Epidermal melanocyte (primary cell): ENCODE results near the gene SLC8A2.
A peak's percentile ranks its signal among the peaks of the same experiment; 100 is the strongest.

ENCODE experiments used
- DNase-seq: peaks from one replicate; pipeline ENCODE4 v3.0.0; 2011; ENCODE audit warnings: low spot score; ENCODE audit not compliant: insufficient read length

The SLC8A2 gene, protein sequence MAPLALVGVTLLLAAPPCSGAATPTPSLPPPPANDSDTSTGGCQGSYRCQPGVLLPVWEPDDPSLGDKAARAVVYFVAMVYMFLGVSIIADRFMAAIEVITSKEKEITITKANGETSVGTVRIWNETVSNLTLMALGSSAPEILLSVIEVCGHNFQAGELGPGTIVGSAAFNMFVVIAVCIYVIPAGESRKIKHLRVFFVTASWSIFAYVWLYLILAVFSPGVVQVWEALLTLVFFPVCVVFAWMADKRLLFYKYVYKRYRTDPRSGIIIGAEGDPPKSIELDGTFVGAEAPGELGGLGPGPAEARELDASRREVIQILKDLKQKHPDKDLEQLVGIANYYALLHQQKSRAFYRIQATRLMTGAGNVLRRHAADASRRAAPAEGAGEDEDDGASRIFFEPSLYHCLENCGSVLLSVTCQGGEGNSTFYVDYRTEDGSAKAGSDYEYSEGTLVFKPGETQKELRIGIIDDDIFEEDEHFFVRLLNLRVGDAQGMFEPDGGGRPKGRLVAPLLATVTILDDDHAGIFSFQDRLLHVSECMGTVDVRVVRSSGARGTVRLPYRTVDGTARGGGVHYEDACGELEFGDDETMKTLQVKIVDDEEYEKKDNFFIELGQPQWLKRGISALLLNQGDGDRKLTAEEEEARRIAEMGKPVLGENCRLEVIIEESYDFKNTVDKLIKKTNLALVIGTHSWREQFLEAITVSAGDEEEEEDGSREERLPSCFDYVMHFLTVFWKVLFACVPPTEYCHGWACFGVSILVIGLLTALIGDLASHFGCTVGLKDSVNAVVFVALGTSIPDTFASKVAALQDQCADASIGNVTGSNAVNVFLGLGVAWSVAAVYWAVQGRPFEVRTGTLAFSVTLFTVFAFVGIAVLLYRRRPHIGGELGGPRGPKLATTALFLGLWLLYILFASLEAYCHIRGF

DNA sequence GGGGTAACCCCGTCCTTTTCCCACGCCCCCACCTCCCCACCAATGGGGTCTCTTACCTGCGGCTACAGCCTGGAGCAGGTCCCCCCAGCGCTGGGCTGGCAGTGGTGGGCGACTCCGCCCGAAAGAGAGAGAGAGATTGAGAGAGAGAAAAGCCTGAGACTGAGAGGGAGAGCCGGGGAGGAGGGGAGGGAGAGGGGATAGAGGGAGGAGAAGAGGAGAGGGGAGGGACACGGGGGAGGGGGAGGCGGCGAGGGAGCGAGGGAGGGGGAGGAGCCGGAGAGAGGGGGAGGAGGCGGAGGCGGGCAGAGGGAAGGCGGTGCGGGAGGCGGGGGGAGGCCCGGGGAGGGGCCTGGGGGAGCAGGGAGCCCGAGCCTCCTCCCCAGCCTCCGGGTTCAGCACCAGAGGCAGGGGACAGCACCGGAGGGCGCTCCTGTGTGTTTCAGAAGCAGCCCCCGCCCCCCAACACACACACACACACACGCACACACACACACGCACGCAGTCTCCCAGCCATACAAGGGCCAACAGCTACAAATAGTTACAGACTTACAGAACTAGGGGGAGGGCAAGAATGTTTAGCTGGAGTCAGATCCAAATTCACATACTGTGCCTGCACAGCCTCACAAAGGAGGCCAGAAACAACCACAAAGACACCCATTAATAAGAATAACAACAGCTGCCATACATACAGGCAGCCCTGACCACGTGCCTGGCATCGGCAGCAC lies at the start of gene SLC8A2:
Gene SLC8A2, minus strand, starts transcription at position 161 of the 725 bp plus-strand sequence. CDS start 5,490 bp downstream, outside the sequence.
- peak; percentile 67 for DNase-seq

GRCh38 chr19:47520839-47521238 lies 49.1 kb upstream of the SLC8A2 start:
- no peak for DNase-seq

GRCh38 chr19:47520343-47520806 lies 48.7 kb upstream of the SLC8A2 start:
- no peak for DNase-seq

GRCh38 chr19:47518854-47519253 lies 47.2 kb upstream of the SLC8A2 start:
- no peak for DNase-seq

DNA sequence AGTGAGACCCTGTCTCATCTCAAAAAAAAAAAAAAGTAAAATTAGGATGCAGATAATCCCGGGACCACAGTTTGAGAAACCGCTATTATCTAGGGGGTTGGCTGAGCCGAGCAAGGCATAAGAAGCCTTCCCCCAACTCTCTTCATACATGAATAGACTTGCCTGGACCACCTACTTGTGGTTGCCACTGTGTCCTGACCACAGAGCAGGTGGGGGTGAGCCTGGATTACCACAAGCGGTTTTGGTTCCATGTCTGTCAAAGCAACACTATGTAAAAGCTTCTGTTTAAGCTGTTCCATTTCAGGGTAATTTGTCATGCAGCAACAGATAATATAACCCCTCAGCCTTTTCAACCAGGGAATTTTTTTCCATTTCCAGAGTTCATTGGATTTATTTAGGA lies 46.4 kb upstream of the SLC8A2 start:
- DNase-seq: no peak

GRCh38 chr19:47514869-47515588 lies 43.3 kb upstream of the SLC8A2 start, which contains the start of gene NAPA:
Gene NAPA (minus strand): TSS chr19:47515063. CDS start chr19:47514940, 123 bp downstream.
- DNase-seq: peak; percentile 98

DNA sequence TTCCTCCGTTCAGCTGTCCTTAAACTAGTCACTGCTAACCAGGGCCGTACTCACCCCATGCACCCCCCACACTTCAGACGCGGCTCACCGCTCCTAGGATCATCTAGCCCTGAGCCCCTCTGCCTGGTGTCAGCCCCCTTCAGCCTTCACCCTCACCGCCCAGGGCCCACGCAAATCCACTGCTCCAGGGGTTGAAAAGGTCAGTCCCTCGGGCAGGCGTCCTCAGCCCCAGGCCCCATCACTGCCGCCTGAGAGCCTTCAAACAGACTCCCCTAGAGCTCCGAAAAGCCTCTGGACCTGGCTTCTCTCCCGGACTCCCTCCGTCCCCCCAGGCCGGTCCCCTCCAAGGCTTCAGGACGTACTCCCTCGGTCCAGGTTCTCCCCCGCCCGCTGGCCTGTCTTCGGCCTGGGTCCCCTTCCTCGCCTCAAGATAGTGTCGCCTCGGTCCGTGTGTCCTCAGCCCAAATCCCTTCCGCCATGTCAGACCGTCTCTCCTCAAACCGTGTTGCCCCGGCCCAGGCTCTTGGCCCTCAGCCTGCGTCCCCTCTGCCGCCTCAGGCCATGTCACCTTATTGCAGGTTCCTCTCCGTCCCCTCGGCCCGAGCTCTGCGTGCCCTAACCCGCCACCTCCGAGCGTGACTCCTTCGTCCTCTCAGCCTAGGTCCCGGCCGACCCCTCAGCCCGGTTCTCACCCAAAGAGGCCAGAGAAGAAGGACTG lies 42.6 kb upstream of the SLC8A2 start:
- DNase-seq: no peak

DNA sequence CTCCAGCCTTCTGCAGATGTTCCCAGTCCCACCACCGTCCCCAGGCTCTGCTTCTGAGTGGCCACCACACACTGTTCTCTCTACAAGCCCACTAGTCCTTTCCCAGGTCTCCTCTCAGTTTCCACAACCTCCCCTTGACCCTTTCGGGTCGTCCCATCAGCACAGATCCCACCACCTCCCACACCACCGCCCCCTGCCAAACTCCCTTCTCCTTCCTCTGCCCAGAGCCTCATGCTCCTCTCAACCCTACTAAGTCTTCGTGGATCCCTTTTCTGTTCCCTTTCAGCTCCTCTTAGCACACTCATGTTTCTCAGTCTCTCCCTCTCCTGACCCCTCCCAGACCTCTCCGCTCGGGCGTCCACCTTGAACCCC lies 41.2 kb upstream of the SLC8A2 start:
- no peak for DNase-seq

GRCh38 chr19:47512183-47512947 lies 40.7 kb upstream of the SLC8A2 start:
- no peak for DNase-seq

DNA sequence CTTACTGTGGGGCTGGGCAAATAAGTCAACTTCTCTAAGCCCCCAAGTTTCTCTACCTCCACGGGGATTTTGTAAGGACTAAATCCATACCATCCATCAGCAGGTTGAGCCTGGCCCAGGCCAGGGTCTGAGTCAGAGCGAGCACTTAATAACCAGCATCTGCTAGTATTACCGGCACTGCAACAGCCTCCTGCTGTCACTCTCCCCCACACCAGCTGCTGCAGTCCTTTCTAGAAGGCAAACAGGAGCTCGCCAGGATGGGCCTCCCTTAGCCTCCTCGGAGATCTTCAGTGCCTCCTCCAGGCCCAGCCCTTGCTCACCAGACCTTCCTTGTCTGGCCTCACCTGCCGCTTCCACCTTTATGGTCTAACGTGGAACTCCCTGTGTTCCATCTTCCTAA lies 40.0 kb upstream of the SLC8A2 start:
- DNase-seq: no peak

DNA sequence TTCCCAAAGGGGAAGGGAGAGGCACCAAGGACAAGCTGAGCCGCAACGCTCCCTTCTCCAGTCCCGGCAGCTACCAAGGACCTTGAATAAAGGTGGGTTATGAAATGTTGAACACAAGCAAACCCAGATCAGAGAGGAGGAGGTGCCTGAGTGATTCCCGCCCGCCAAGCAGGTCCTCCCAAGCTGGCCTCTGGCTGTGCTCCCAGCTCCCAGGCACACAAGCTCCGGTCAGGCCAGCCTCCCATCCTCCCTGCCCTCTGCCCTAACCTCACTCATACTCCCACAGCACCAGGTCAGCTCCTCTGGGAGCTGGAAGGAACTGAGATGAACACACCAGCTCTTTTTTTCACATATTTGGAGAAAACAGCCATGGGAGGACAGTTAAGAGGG lies 39.4 kb upstream of the SLC8A2 start:
- no peak for DNase-seq

GRCh38 chr19:47510516-47511127 lies 38.9 kb upstream of the SLC8A2 start:
- no peak for DNase-seq

- DNase-seq: no peak
Measured at GRCh38 chr19:47509973-47510372, 38.3 kb upstream of the SLC8A2 start.

DNA sequence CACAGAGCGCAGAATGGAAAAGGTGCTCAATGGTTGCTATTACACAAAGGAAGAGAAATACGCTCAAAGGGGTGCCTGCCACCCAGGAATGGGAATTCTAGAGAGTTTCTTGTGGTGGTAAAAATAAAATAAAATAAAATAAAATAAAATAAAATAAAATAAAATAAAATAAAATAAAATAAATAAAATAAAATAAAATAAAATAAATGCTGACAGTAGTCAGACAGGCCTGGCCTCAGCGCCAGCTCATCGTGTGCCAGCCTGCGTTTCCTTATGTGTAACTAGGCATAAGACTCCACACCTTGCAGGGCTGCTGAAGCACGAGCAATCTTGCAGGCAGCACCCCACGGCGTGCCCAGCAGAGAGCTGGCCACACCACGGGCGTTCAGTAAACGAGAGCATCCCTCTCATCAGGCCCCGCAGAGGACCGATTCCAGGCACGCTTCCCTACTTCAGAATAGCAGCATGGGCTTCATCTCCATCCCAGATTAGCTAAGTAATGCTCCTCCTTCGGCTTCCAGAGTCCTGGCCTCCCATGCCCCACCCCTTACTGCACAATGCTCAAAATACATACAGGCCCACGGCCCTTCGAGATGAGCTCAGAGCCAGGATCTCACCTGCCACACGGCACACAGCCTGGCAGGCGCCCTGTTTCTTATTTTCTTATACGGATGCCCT lies 37.6 kb upstream of the SLC8A2 start:
- DNase-seq: no peak

DNA sequence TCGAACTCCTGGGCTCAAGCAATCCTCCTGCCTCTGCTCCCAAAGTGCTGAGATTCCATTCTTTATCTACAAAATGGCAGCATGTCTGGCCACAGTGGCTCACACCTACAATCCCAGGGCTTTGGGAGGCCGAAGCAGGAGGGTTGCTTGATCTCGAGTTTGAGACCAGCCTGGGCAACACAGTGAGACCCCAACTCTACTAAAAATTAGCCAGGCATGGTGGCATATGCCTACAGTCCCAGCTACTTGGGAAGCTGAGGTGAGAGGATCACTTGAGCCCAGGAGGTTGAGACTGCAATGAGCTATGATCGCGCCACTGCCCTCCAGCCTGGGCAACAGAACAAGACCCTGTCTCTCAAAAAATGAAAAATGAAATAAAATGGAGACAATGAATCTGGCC lies 37.0 kb upstream of the SLC8A2 start:
- no peak for DNase-seq

- DNase-seq: no peak
Measured at GRCh38 chr19:47507924-47508553, 36.3 kb upstream of the SLC8A2 start.

- DNase-seq: no peak
Measured at GRCh38 chr19:47507012-47507411, 35.3 kb upstream of the SLC8A2 start.

- DNase-seq: no peak
Measured at GRCh38 chr19:47506459-47506858, 34.8 kb upstream of the SLC8A2 start.
